ENCODE measurements around the gene FPGS.
"Not testable (repeated sequence)": the region's sequence is repeated elsewhere in the genome, so short reads cannot be mapped to it uniquely, and the experiment has no call there.

Gene FPGS

DNA sequence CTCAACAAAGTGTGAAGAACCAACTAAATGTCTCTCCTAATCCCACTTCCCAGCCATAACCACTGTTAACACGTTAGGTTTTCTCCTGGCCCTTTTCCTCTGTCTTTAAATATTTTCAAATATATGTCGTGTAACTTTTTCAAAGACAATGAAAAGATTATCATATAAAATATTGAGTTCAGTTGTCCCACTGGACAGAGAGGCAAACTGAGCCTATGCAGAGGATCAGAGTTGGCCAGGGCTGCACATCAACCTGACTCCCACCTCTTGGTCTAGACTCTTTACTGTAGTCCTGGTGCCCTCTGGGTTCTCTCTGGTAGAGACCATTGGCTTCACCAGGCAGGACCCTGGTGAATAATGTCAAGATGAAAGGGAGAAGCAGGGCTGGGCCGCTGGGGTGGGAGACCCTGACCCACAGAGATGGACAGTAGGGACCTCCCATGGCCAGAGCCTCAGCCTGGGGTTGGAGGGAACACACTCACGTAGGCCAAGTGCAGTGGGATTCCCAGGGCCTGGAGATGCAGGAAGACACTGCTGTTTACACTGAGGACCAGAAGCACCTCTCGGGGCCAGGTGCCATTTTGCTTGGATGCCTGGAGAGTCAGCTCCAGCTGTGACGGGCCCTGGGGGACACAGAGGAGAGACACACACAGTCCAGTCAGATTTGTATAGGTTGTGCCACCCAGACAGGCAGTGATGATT is 26.7 kb downstream of the FPGS start:
- TF ChIP-seq, protein P1, sequence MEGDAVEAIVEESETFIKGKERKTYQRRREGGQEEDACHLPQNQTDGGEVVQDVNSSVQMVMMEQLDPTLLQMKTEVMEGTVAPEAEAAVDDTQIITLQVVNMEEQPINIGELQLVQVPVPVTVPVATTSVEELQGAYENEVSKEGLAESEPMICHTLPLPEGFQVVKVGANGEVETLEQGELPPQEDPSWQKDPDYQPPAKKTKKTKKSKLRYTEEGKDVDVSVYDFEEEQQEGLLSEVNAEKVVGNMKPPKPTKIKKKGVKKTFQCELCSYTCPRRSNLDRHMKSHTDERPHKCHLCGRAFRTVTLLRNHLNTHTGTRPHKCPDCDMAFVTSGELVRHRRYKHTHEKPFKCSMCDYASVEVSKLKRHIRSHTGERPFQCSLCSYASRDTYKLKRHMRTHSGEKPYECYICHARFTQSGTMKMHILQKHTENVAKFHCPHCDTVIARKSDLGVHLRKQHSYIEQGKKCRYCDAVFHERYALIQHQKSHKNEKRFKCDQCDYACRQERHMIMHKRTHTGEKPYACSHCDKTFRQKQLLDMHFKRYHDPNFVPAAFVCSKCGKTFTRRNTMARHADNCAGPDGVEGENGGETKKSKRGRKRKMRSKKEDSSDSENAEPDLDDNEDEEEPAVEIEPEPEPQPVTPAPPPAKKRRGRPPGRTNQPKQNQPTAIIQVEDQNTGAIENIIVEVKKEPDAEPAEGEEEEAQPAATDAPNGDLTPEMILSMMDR (IDR thresholded peaks at IDR 0.05; ENCODE audit: control insufficient read depth, insufficient read depth, low read depth, low read length, missing control alignments): no peak
- no peak overlapping the region for H3K4me3 ChIP-seq (ENCODE audit: control insufficient read depth, low read depth, low read length)
- no peak for DNase-seq (ENCODE audit: low read depth)

DNA sequence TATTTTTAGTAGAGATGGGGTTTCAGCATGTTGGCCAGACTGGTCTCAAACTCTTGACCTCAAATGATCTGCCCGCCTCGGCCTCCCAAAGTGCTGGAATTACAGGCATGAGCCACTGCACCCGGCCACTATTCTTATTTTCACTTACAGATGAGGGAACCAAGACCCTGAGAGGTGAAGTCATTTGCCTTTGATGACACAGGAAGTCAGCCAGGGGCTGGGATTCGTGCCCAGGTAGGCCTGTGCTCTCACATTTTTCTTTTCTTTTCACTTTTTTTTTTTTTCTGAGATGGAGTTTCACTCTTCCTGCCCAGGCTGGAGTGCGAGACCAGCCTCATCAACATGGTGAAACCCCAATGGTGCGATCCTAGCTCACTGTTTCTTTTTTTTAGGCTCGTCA is 29.6 kb downstream of the FPGS start:
- H3K4me3 ChIP-seq (ENCODE audit: control insufficient read depth, low read depth, low read length): no peak overlapping the region
- no peak for DNase-seq (ENCODE audit: low read depth)
- TF ChIP-seq, protein P1 (IDR thresholded peaks at IDR 0.05; ENCODE audit: control insufficient read depth, insufficient read depth, low read depth, low read length, missing control alignments): no peak

DNA sequence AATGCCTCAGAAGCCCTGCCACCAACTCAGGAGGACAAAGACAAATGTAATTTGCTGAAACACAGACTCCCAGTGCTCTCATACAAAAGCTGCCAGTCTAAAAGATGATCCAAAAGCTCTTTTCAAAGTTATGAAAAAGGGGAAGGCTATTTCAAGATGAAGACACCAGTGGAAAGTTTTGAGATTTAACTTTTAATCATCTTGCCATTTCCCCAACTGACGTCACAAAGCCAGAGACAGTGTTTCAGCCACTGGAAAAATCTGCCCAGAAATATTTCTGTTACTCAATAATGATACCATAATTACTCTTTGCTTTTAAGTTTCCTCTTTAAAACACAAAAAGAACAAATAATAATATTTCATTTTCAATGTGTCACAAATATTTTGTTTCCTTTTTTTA is 30.9 kb downstream of the FPGS start:
- TF ChIP-seq, protein P1 (IDR thresholded peaks at IDR 0.05; ENCODE audit: control insufficient read depth, insufficient read depth, low read depth, low read length, missing control alignments): no peak
- DNase-seq (ENCODE audit: low read depth): no peak
- no peak overlapping the region for H3K4me3 ChIP-seq (ENCODE audit: control insufficient read depth, low read depth, low read length)

DNA sequence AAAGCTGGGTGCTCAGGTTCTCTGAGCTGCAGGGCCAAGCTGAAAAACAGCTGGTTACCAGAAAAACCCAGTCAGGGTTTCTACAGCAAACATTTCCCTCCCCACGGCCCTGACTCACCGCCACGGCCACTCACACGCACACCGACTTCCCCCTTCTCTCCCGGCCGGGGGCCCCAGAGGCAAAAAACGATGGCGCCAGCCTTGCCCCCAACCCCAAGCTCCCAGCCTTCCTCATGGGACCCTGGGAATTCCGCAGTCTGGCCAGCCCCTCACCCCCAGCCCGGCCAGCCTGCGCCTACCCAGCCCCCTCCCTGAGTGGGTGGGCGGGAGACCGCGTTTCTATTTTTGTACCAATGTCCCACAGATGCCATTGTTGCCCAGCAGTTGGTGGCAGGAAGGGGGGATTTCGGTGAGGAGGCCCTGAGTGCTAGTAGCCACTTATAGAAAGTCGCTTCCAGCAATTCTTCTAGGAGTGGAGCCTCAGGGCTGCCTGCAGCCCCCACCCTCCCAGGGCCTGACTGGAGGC is 33.4 kb downstream of the FPGS start:
- TF ChIP-seq, protein P1 (IDR thresholded peaks at IDR 0.05; ENCODE audit: control insufficient read depth, insufficient read depth, low read depth, low read length, missing control alignments): no peak
- H3K4me3 ChIP-seq (ENCODE audit: control insufficient read depth, low read depth, low read length): no peak overlapping the region

DNA sequence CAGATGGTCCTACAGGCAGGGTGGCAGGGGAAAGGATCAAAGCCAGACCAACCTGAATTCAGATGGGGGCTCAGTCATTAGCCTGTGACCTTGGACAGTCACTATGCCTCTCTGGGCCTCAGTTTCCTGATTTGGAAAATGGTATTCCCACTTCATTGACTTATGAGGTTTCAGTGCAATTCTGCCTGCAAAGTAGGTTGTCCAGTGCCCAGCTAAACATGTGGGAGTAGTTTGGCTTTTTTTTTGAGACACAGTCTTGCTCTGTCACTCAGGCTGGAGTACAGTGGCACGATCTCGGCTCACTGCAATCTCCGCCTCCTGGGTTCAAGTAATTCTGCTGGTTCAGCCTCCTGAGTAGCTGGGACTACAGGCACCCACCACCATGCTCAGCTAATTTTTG is 33.9 kb downstream of the FPGS start:
- not testable (repeated sequence) for DNase-seq (ENCODE audit: low read depth); H3K4me3 ChIP-seq (ENCODE audit: control insufficient read depth, low read depth, low read length)

More for the DNA sequence above, 33.4 kb downstream of the FPGS start:
- no peak for DNase-seq (ENCODE audit: low read depth)

DNA sequence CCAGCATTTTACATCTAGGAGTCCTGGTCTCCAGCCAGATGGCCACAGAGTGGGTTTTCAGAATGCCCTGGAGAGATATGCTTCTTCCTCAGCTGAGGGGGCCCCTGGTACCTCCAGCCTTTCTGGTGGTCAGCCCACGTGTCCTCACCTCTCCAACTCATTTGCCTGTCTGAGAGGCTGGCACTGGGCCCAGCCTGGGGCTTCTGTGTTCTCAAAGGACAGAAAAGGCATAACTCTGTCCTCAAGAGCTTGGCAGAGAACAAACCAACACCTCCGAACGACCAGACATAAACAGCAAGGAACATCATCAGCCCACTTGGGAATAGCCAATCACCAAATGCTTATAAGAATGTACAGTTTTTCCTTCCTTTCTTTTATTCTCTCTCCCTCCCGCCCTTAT is 34.7 kb downstream of the FPGS start:
- H3K4me3 ChIP-seq (ENCODE audit: control insufficient read depth, low read depth, low read length): no peak overlapping the region
- DNase-seq (ENCODE audit: low read depth): no peak
- TF ChIP-seq, protein P1 (IDR thresholded peaks at IDR 0.05; ENCODE audit: control insufficient read depth, insufficient read depth, low read depth, low read length, missing control alignments): no peak

DNA sequence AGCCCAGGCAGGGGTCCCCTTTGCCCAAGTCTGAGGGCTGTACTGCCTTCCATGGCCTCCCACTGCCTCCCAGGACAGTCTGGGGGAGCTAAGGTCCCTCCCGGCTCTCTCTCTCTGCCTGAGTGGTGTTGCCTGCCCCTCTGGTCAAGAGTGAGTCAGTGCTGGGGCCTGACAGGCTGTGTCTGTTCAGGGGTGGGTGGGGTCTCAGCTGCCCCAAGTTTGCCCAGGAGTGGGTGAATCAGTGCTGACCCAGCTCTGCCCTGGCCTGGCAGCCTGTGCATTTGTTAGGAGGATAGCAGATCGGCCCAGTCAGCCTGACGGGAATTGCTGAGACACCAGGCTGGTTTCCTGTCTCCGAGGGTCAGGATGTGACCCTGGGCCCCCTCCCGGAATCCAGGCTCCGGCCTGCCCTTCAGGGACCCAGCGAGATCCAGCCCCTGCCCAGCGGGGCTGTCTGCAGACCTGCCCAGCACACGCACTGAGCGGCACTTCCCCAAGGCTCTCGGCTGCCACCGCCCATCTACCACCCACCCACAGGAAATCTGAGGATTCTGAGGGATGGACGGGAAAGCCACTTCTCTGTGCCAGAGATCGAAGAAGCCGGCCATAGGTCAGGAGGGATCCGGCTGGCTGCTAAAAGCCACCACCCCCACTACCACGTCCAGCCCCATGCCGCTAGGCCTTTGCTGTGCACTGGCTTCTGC is 35.8 kb downstream of the FPGS start:
- DNase-seq (ENCODE audit: low read depth): peak; percentile 82
- peak overlapping the region; percentile 19; the same call in 1 of the 2 replicates for H3K4me3 ChIP-seq (ENCODE audit: control insufficient read depth, low read depth, low read length)
- TF ChIP-seq, protein P1 (IDR thresholded peaks at IDR 0.05; ENCODE audit: control insufficient read depth, insufficient read depth, low read depth, low read length, missing control alignments): no peak
